Measurements from ENCODE around the gene FANCM.
"Not testable (repeated sequence)": the region's sequence is repeated elsewhere in the genome, so short reads cannot be mapped to it uniquely, and the experiment has no call there.

The FANCM gene

DNA sequence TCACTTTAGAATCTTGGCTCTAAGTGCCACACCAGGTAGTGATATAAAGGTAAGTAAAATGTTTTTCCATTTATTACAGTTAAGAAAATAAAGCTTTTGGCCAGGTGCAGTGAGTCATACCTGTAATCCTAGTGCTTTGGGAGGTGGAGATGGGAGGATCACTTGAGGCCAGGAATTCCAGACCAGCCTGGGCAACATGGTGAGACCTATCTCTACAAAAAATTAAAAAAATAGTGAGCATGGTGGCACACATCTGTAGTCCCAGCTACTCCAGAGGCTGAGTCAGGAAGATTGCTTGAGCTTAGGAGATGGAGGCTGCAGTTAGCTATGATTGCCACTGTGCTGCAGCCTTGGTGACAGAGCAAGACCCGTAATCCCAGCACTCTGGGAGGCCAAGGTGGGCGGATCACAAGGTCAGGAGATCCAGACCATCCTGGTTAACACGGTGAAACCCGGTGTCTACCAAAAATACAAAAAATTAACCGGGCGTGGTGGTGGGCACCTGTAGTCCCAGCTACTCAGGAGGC lies 5.0 kb downstream of the FANCM start:
- no peak for DNase-seq (ENCODE audit: low spot score)

GRCh38 chr14:45142083-45142482 lies 6.4 kb downstream of the FANCM start:
- not testable (repeated sequence) for DNase-seq (ENCODE audit: low spot score)

DNA sequence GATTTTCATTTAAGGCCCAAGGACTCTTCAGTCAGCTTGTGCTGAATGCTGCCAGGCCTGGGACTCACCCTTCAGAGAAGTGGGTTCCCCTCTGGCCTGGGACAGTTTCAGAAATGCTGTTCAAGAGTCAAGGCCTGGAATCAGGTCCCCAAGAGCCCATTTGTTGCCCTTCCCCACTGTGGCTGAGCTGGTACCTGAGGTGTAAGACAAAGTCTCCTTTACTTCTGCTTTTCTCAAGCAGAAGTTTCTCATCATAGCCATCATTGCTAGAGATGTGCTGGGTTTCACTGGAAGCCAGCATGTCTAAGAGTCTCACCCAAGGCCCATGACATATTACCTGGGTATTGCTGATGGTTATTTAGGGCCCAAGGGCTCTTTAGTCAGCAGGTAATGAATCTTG lies 8.9 kb downstream of the FANCM start:
- no peak for DNase-seq (ENCODE audit: low spot score)

DNA sequence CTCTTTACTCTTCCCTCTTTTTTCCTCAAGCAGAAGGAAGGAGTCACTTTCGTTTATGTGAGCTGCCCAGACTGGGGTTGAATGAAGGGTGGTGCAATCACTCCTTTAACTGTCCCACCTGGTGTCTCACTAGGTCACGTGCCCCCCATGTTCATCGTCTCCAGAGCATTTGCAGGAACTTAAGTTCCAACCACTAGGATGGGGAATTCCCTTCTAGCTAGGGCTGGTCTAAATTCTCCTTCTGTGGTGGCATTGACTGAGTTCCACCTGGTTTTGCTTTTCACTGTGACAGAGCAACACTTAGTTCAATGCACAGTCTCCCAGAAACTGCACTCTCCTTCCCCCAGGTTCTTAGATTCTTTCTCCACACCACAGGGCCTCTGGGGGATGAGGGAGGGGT lies 9.5 kb downstream of the FANCM start:
- no peak for DNase-seq (ENCODE audit: low spot score)

DNA sequence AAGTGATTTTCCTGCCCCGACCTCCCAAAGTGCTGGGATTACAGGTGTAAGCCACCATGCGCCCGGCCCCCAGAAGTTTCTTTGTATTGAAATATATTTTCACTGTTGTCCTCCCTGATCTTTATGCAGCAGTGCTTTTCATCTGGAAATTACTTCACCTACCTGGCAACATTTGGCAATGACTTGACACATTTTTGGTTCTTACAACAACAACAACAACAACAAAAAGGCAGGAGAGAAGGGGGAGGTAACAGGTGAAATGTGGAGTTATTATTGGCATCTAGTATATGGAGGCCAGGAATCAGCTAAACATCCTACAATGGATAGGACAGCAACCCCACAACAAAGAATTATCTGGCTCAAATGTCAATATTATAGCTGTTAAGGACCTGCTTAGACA lies 13.9 kb downstream of the FANCM start:
- no peak for DNase-seq (ENCODE audit: low spot score)

DNA sequence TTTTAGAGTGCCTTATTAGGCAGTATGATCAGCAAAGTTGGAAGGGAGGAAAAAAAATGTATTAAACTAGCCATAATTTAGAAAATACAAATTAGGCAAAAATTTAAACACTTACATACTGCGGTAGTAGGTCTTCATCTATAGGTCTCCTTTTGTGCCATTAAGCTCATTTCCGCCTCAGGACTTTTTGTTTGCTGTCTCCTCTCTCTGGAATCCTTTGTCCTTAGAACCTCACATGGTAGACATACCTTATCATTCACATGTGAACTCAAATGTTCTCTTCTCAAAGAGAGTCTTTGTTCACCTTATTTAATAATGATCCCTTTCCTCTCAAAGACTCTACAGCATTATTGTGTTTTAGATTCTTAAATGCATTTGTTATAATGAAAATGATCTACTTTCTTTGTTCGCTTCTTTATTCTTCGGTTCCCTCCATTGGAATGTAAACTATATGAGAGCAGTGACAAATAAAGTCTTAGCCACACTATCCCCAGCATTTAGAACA lies 14.7 kb downstream of the FANCM start:
- DNase-seq (ENCODE audit: low spot score): no peak

- DNase-seq (ENCODE audit: low spot score): no peak
Measured at GRCh38 chr14:45156067-45156466, 20.3 kb downstream of the FANCM start.

- DNase-seq (ENCODE audit: low spot score): no peak
Measured at GRCh38 chr14:45169906-45170305, 34.2 kb downstream of the FANCM start.

DNA sequence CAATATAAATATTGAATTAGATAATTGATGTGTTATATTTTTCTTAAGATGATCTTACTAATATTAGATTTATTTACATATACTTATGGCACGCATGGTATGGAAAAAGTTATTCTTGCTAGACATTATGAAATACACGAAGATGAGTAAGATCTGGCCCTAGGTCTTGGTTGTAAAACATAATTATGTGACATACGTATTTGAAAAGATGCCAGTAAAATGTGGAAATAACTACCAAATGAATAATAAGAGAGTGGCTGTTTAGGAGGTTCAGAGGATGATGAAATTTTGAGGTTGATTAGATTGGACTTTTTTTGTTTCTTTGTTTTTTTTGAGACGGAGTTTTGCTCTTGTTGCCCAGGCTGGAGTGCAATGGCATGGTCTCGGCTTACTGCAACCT lies 41.3 kb downstream of the FANCM start:
- DNase-seq (ENCODE audit: low spot score): no peak

DNA sequence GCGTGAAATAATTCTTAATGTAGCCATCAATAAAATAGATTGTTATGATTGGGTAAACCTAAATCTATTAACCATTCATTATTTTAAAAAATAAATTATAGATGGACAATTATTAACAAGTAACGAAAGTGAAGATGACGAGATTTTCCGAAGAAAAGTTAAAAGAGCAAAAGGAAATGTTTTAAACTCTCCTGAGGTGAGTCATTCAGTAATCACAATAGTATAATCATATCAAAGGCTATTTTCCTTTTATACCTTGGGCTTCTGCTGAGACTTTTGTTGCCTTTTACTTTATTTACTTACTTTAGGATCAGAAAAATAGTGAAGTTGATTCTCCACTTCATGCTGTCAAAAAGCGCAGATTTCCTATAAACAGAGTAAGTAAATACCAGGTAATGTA lies 45.6 kb downstream of the FANCM start:
- no peak for DNase-seq (ENCODE audit: low spot score)

DNA sequence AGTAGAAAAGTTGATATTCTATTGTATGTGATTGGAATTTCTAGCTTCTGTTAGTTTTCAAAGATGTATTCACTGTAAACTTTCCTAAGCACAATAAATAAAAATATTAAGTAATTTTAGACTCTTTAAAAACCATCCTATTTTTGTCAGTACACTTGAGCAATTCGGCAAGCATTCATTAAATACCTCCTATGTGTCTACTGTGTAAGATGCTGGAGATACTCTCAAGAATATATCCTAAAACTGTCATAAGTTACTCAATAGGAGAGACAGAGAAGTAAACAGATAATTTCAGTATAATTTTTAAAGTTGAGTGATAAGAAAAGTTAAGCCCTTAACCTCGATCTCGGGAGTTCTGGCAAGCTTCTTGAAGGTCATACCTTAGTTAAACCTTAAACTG lies 46.1 kb downstream of the FANCM start:
- DNase-seq (ENCODE audit: low spot score): no peak

- DNase-seq (ENCODE audit: low spot score): no peak
Measured at GRCh38 chr14:45185100-45185814, 49.5 kb downstream of the FANCM start.

DNA sequence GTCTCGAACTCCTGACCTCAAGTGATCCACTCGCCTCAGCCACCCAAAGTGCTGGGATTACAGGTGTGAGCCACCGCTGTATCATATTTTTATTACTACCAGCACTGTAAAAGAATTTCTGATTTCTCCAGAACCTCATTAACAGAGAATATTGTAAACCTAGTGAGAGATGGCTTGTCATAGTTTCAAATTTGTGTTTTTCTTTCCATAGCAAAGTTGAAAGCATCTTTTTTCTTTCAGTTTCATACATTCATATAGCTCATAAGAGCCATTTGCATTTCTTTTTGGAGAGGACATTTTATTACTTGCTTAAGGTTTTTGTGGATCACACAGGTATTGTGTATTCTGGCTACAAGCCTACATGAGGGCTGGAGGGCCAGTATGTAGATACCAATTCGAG lies 59.2 kb downstream of the FANCM start:
- no peak for DNase-seq (ENCODE audit: low spot score)

DNA sequence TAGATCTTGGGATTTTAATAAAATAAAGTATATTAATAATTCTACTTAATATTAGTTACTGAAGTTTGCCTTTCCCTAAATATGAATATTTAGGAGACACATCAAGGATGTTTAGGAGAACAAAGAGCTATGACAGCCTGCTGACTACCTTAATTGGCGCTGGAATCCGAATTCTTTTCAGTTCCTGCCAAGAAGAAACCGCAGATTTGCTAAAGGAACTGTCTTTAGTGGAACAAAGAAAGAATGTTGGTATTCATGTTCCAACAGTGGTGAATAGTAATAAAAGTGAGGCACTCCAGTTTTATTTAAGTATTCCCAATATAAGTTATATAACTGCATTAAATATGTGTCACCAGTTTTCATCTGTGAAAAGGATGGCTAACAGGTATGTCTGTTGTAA lies 62.8 kb downstream of the FANCM start:
- DNase-seq (ENCODE audit: low spot score): no peak

- DNase-seq (ENCODE audit: low spot score): no peak
Measured at GRCh38 chr14:45199230-45199629, 63.5 kb downstream of the FANCM start.

- peak; percentile 58 for DNase-seq (ENCODE audit: low spot score)
Measured at GRCh38 chr14:45201905-45202304, 66.2 kb downstream of the FANCM start.

GRCh38 chr14:45204241-45204640 lies 68.5 kb downstream of the FANCM start:
- DNase-seq (ENCODE audit: low spot score): no peak

DNA sequence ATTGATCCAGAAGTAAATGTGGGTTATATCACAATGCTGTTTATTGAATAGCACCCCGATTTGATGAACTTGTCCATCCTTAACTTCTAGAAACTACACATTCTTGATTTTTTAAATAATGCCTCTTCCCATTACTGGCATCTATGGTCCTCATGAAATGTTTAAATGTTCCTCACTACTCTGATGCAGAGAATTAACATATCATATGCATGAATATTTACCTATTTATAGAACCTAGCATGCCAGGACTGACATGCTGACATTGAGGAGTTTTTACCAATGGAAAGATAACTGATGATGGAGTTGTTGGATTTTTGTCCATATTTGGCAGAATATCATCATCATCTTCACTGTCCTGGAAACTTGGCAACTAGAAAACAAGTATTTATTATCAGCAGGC lies 74.4 kb downstream of the FANCM start:
- no peak for DNase-seq (ENCODE audit: low spot score)

- no peak for DNase-seq (ENCODE audit: low spot score)
Measured at GRCh38 chr14:45211295-45211694, 75.6 kb downstream of the FANCM start.

GRCh38 chr14:45212231-45212630 lies 76.5 kb downstream of the FANCM start:
- DNase-seq (ENCODE audit: low spot score): no peak

DNA sequence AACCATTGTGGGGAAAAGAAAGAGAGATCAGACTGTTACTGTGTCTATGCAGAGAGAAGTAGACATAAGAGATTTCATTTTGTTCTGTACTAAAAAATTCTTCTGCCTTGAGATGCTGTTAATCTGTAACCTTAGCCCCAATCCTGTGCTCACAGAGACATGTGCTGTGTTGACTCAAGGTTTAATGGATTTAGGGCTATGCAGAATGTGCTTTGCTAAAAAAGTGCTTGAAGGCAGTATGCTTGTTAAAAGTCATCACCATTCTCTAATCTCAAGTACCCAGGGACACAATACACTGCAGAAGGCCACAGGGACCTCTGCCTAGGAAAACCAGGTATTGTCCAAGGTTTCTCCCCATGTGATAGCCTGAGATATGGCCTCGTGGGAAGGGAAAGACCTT lies 78.0 kb downstream of the FANCM start:
- DNase-seq (ENCODE audit: low spot score): not testable (repeated sequence)

DNA sequence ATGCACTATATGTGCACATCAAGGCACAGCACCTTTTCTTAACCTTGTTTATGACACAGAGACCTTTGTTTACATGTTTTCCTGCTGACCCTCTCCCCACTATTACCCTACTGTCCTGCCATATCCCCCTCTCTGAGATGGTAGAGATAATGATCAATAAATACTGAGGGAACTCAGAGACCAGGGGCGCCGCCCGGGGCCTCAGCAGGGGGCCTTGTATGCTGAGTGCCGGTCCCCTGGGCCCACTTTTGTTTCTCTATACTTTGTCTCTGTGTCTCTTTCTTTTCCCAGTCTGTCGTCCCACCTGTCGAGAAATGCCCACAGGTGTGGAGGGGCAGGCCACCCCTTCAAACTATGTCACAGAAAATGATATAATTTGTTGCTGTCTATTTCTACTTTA lies 78.6 kb downstream of the FANCM start:
- not testable (repeated sequence) for DNase-seq (ENCODE audit: low spot score)

GRCh38 chr14:45222485-45223262 lies 86.9 kb downstream of the FANCM start:
- no peak for DNase-seq (ENCODE audit: low spot score)
